Activated CD4-positive, alpha-beta T cell treated with anti-CD3 and anti-CD28 coated beads, Interleukin-2, amount 10 ng/mL, durations not matched to agents 7 days and 5 days (primary cell): ENCODE results near the gene ADARB1. TPM values are rescaled to one million over a fixed set of nuclear protein-coding genes. Genes with fewer than 3 reads are reported as not detected.

ENCODE experiments used
- CTCF ChIA-PET: fragments of 350-600 bp; sonication (Branson Sonifier 250); formaldehyde crosslinking; loops from one replicate; lab custom pipeline; 2021; ENCODE audit warnings: antibody characterized with exemption; lab: Charles Lee
- POLR2A ChIA-PET: fragments of 350-600 bp; sonication (Branson Sonifier 250); formaldehyde crosslinking; loops from one replicate; lab custom pipeline; 2021; ENCODE audit warnings: antibody characterized with exemption; lab: Charles Lee
- DNase-seq: peaks from one replicate; pipeline ENCODE4 v3.0.0-alpha.2; 2020
- H3K27ac Mint-ChIP-seq: one replicate; pipeline ENCODE4 v1.8.0; 2021; ENCODE audit warnings: mild to moderate bottlenecking, moderate library complexity, mixed read lengths
- H3K27me3 Mint-ChIP-seq: one replicate; pipeline ENCODE4 v1.8.0; 2021; ENCODE audit warnings: mixed read lengths
- H3K36me3 Mint-ChIP-seq: one replicate; pipeline ENCODE4 v1.8.0; 2021; ENCODE audit warnings: low read depth, mixed read lengths
- H3K4me1 Mint-ChIP-seq: one replicate; pipeline ENCODE4 v1.8.0; 2021; ENCODE audit warnings: mixed read lengths
- H3K4me3 Mint-ChIP-seq: one replicate; pipeline ENCODE4 v1.8.0; 2021; ENCODE audit warnings: mild to moderate bottlenecking, moderate library complexity, mixed read lengths
- H3K9me3 Mint-ChIP-seq: one replicate; pipeline ENCODE4 v1.8.0; 2021; ENCODE audit warnings: mixed read lengths
- total RNA-seq, 2 experiments: library from RNA; stranded (reverse); gene quantifications; one replicate each; pipeline ENCODE4 v1.2.3, GENCODE V29; 2021

Gene ADARB1
- total RNA-seq, 2 experiments from 2014 or later, result 43.3 to 45.4 TPM

DNA sequence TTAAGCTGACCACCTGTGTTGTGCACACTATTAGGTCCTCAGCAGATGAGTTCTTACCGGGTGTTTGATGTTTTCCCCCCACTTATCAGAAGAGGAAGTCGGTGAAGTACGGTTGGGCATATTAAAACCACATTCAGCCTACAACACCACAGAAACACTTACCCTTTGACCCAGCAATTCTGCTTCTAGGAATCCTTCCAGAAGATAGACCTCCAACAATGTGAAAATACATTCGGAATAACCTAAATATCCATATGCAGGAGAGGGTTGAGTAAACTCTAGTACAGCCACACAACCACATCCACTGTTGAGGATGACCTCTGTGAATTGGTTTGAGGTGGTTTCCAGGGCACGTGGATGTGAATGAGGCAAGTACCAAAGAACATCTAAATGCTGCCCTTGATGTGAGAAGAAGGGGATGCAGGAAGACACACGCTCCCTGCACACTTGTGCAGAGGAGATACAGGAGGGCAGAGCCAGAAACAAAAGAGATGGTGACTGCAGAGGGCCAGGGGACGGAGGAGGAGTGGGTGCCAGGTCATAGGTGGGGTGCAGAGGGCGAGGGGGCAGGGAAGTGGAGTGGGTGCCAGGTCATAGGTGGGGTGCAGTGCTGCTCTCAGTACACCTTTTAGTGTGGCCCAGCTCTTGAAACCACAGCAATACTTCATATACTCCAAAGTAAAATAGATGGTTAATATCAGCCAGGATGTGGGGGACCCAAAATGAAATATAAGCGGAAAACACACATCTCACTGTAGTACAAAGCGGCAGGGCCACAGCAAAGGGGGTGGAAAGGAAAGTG lies 12.8 kb downstream of the ADARB1 start:
- Mint-ChIP-seq H3K36me3 (peaks cover 28% of the 10 kb centered on the region), H3K4me3 (peak overlapping the region; percentile 11), H3K9me3 (no peaks in the 10 kb centered on the region), H3K27ac (peak overlapping the region; percentile 71), H3K4me1 (peaks cover 83% of the 10 kb centered on the region), H3K27me3 (no peaks in the 10 kb centered on the region)
- POLR2A ChIA-PET, result no interaction called here
- CTCF ChIA-PET, result no interaction called here
- peak; percentile 41 for DNase-seq

- Mint-ChIP-seq H3K4me3 (peak overlapping the region; percentile 11), H3K9me3 (no peaks in the 10 kb centered on the region), H3K27ac (peak overlapping the region; percentile 71), H3K27me3 (no peaks in the 10 kb centered on the region), H3K36me3 (peaks cover 21% of the 10 kb centered on the region), H3K4me1 (peaks cover 78% of the 10 kb centered on the region)
- CTCF ChIA-PET, result no interaction called here
- POLR2A ChIA-PET, result no interaction called here
- no peak for DNase-seq
Measured at GRCh38 chr21:45088116-45088515, 13.7 kb downstream of the ADARB1 start.

GRCh38 chr21:45088729-45089128 lies 14.3 kb downstream of the ADARB1 start:
- peaks cover 20% of the 10 kb centered on the region for H3K36me3 Mint-ChIP-seq
- no peaks in the 10 kb centered on the region for H3K9me3 Mint-ChIP-seq
- no peak overlapping the region for H3K4me3 Mint-ChIP-seq
- ChIA-PET POLR2A (no interaction called here), CTCF (interaction anchor here (0.6 to 1.4 kb wide), 2 partner anchors 8 to 174 kb away, joined by 3 read pairs; no protein-coding TSS in a partner anchor)
- no peak for DNase-seq
- peaks cover 76% of the 10 kb centered on the region for H3K4me1 Mint-ChIP-seq
- no peak overlapping the region for H3K27ac Mint-ChIP-seq
- H3K27me3 Mint-ChIP-seq, result no peaks in the 10 kb centered on the region

DNA sequence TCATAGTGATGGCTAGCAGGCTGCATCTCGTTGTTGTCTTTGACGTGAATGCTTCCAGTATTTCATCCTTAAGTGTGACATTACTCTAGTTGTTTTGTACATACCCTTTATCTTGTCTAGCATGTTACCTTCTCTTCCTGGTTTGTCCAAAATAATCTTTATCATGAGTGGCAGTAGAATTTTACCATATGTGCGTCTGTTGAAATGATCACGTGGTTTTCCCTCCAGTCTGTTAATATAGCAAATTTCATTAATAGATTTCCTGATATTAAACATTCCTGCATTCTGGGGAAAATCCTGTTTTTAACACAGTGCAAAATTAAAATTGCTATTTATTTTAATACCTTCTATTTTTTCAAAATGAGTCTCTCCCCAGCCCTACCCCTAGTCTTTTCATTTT lies 15.6 kb downstream of the ADARB1 start:
- DNase-seq, result no peak
- Mint-ChIP-seq H3K27ac (no peak overlapping the region), H3K4me3 (no peak overlapping the region), H3K9me3 (no peaks in the 10 kb centered on the region), H3K27me3 (no peaks in the 10 kb centered on the region), H3K36me3 (peaks cover 14% of the 10 kb centered on the region), H3K4me1 (peaks cover 64% of the 10 kb centered on the region)
- CTCF ChIA-PET, result interaction anchor here (1.4 kb wide), 1 partner anchor 9 kb away, joined by 3 read pairs; no protein-coding TSS in a partner anchor
- POLR2A ChIA-PET, result no interaction called here

- Mint-ChIP-seq H3K27me3 (no peaks in the 10 kb centered on the region), H3K36me3 (peaks cover 12% of the 10 kb centered on the region), H3K27ac (no peak overlapping the region), H3K4me3 (no peak overlapping the region), H3K9me3 (no peaks in the 10 kb centered on the region), H3K4me1 (peaks cover 54% of the 10 kb centered on the region)
- no peak for DNase-seq
- ChIA-PET POLR2A (no interaction called here), CTCF (interaction anchor here (1.0 kb wide), 1 partner anchor 11 kb away, joined by 3 read pairs; no protein-coding TSS in a partner anchor)
Measured at GRCh38 chr21:45090966-45091365, 16.6 kb downstream of the ADARB1 start.

- H3K9me3 Mint-ChIP-seq, result no peaks in the 10 kb centered on the region
- peaks cover 48% of the 10 kb centered on the region for H3K4me1 Mint-ChIP-seq
- no peak for DNase-seq
- no peaks in the 10 kb centered on the region for H3K27me3 Mint-ChIP-seq
- H3K36me3 Mint-ChIP-seq, result peaks cover 12% of the 10 kb centered on the region
- ChIA-PET POLR2A (no interaction called here), CTCF (interaction anchor here (1.0 kb wide), 1 partner anchor 12 kb away, joined by 3 read pairs; no protein-coding TSS in a partner anchor)
- H3K27ac Mint-ChIP-seq, result no peak overlapping the region
- H3K4me3 Mint-ChIP-seq, result no peak overlapping the region
Measured at GRCh38 chr21:45091550-45092322, 17.4 kb downstream of the ADARB1 start.

DNA sequence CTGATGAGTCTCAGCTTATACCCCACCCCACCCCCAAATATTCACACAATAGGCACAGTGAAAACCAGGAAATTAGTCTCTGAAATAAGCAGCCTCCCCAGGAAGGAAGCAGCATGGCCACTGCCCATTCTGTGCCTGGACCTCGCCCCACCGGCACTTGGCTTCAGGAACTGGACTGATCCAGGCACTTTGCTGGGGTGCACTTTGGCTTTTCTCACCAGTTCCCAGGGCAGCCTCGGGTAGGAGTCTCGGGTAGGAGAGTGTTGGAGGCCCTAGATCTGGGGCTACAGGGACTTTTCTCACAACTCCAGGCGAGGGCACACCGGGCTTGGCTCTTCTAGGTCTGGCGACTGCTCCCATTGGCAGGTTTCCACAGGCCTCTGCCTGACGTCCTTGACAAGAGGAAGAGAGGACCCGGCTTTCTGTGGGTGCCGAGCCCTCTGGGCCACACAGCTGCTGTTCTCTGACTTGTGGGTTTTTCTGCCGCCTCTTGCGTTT lies 18.7 kb downstream of the ADARB1 start:
- no peak for DNase-seq
- POLR2A ChIA-PET, result no interaction called here
- Mint-ChIP-seq H3K27me3 (no peaks in the 10 kb centered on the region), H3K4me3 (no peak overlapping the region), H3K9me3 (no peaks in the 10 kb centered on the region), H3K4me1 (peaks cover 38% of the 10 kb centered on the region), H3K36me3 (peaks cover 8% of the 10 kb centered on the region), H3K27ac (no peak overlapping the region)
- CTCF ChIA-PET, result no interaction called here

- no peak for DNase-seq
- Mint-ChIP-seq H3K4me3 (no peak overlapping the region), H3K27me3 (no peaks in the 10 kb centered on the region), H3K4me1 (peaks cover 34% of the 10 kb centered on the region), H3K9me3 (no peaks in the 10 kb centered on the region), H3K36me3 (peaks cover 7% of the 10 kb centered on the region), H3K27ac (no peak overlapping the region)
- CTCF ChIA-PET, result interaction anchor here (1.7 kb wide), 1 partner anchor 12 kb away, joined by 5 read pairs; no protein-coding TSS in a partner anchor
- POLR2A ChIA-PET, result no interaction called here
Measured at GRCh38 chr21:45094412-45094811, 20.0 kb downstream of the ADARB1 start.

- peaks cover 29% of the 10 kb centered on the region for H3K4me1 Mint-ChIP-seq
- no peak overlapping the region for H3K27ac Mint-ChIP-seq
- no peak overlapping the region for H3K4me3 Mint-ChIP-seq
- H3K27me3 Mint-ChIP-seq, result no peaks in the 10 kb centered on the region
- H3K36me3 Mint-ChIP-seq, result peaks cover 3% of the 10 kb centered on the region
- CTCF ChIA-PET, result interaction anchor here (1.7 kb wide), 1 partner anchor 10 kb away, joined by 5 read pairs; no protein-coding TSS in a partner anchor
- H3K9me3 Mint-ChIP-seq, result no peaks in the 10 kb centered on the region
- no peak for DNase-seq
- POLR2A ChIA-PET, result no interaction called here
Measured at GRCh38 chr21:45095505-45095904, 21.1 kb downstream of the ADARB1 start.

- H3K4me1 Mint-ChIP-seq, result peaks cover 24% of the 10 kb centered on the region
- no peak overlapping the region for H3K27ac Mint-ChIP-seq
- H3K36me3 Mint-ChIP-seq, result peaks cover under 1% of the 10 kb centered on the region
- ChIA-PET POLR2A (no interaction called here), CTCF (interaction anchor here (1.1 kb wide), 1 partner anchor 32 kb away, joined by 3 read pairs; no protein-coding TSS in a partner anchor)
- H3K4me3 Mint-ChIP-seq, result no peak overlapping the region
- H3K9me3 Mint-ChIP-seq, result no peaks in the 10 kb centered on the region
- H3K27me3 Mint-ChIP-seq, result no peaks in the 10 kb centered on the region
- no peak for DNase-seq
Measured at GRCh38 chr21:45096217-45096616, 21.8 kb downstream of the ADARB1 start.

DNA sequence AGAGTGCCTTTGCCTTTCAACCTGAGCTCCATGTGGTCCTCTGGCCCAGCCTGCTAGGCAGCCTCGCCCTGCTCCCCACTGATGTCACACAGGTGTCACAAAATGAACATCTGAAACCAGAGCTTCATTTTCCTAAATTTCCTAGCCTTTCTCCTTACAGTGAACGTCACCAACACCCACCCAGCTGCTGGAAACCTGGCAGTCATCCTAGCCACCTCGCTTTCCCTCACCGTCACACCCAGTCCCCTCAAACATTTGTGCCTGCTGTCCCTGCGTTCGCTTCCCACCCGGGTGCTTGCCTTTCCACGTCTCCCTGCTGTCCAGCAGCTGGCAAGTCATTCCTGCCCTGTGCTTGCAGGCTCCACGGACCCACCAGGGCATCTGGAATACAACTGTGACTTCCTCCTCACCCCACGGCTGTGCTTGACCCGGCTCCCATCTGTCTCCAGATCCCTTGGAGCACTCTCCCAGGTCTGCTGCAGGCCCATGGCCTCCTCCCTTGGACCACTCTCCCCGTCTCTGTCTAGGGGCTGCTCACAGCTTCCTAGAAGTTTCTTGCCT lies 23.5 kb downstream of the ADARB1 start:
- POLR2A ChIA-PET, result no interaction called here

GRCh38 chr21:45098867-45099266 lies 24.5 kb downstream of the ADARB1 start:
- CTCF ChIA-PET, result interaction anchor here (0.6 to 1.7 kb wide), 2 partner anchors 18 to 225 kb away, joined by 3 to 4 read pairs; partner anchors contain the start of gene PTTG1IP
- peaks cover 30% of the 10 kb centered on the region for H3K4me1 Mint-ChIP-seq
- H3K9me3 Mint-ChIP-seq, result no peaks in the 10 kb centered on the region
- no peaks in the 10 kb centered on the region for H3K27me3 Mint-ChIP-seq
- POLR2A ChIA-PET, result no interaction called here
- peaks cover 1% of the 10 kb centered on the region for H3K36me3 Mint-ChIP-seq
- no peak overlapping the region for H3K4me3 Mint-ChIP-seq
- DNase-seq, result no peak
- no peak overlapping the region for H3K27ac Mint-ChIP-seq

More for the DNA sequence above, 23.5 kb downstream of the ADARB1 start:
- Mint-ChIP-seq H3K4me1 (peaks cover 32% of the 10 kb centered on the region), H3K4me3 (no peak overlapping the region), H3K9me3 (no peaks in the 10 kb centered on the region), H3K27ac (no peak overlapping the region), H3K36me3 (peaks cover 1% of the 10 kb centered on the region), H3K27me3 (no peaks in the 10 kb centered on the region)
- no peak for DNase-seq
- CTCF ChIA-PET, result interaction anchor here (1.0 to 1.7 kb wide), 2 partner anchors 17 to 31 kb away, joined by 3 to 4 read pairs; no protein-coding TSS in a partner anchor
